ENCODE data around the gene CDIP1.

Gene CDIP1

DNA sequence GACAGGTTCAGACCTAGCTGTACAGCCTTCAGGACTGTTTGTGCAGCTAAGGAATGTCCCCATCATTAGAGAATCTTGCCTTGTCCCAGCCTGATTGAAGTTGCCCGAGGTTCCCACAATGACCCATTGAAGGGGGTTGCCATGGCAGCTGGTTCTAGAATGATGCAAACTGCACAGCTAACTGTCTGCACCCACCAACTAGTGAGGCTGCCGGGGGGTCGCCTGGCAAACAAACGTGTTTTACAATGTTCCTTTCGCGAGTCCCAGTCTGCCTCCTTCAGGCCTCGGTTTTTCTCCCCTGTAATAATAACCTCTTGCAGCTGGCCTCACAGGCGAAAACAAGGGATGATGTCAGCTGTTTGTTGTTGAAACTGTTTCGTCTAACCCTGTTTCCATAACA, 23.0 kb upstream of the CDIP1 start:
- Histone ChIP-seq H3K27ac (ENCODE audit: extremely low read depth, low read depth, low read length) (no peak overlapping the region), H3K9me3 (ENCODE audit: control insufficient read depth, insufficient read depth, low read depth, low read length) (no peaks in the 10 kb centered on the region), H3K4me3 (ENCODE audit: low read depth, low read length) (no peak overlapping the region), H3K4me1 (ENCODE audit: control insufficient read depth, insufficient read depth, low read length) (no peaks in the 10 kb centered on the region), H3K36me3 (ENCODE audit: control insufficient read depth in 2 of 2, insufficient read depth in 1 of 2, low read length in 2 of 2) (no peaks in the 10 kb centered on the region)
- ChIA-PET CTCF (interaction anchor here (0.6 to 2.2 kb wide), 5 partner anchors 9 to 55 kb away, joined by 4 to 11 read pairs (median 4); no protein-coding TSS in a partner anchor), POLR2A (no interaction called here)
- TF ChIP-seq ZNF335 (tag by site-specific recombination; conservative IDR thresholded peaks at IDR 0.05) (0 out of 2 replicates have a peak, but pooled peaks have one; percentile 22), HOXC10 (CRISPR knock-in tag; IDR thresholded peaks at IDR 0.05) (no peak)
- TF ChIP-seq, protein P1, sequence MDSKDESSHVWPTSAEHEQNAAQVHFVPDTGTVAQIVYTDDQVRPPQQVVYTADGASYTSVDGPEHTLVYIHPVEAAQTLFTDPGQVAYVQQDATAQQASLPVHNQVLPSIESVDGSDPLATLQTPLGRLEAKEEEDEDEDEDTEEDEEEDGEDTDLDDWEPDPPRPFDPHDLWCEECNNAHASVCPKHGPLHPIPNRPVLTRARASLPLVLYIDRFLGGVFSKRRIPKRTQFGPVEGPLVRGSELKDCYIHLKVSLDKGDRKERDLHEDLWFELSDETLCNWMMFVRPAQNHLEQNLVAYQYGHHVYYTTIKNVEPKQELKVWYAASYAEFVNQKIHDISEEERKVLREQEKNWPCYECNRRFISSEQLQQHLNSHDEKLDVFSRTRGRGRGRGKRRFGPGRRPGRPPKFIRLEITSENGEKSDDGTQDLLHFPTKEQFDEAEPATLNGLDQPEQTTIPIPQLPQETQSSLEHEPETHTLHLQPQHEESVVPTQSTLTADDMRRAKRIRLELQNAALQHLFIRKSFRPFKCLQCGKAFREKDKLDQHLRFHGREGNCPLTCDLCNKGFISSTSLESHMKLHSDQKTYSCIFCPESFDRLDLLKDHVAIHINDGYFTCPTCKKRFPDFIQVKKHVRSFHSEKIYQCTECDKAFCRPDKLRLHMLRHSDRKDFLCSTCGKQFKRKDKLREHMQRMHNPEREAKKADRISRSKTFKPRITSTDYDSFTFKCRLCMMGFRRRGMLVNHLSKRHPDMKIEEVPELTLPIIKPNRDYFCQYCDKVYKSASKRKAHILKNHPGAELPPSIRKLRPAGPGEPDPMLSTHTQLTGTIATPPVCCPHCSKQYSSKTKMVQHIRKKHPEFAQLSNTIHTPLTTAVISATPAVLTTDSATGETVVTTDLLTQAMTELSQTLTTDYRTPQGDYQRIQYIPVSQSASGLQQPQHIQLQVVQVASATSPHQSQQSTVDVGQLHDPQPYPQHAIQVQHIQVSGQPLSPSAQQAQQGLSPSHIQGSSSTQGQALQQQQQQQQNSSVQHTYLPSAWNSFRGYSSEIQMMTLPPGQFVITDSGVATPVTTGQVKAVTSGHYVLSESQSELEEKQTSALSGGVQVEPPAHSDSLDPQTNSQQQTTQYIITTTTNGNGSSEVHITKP (tag by site-specific recombination; IDR thresholded peaks at IDR 0.05): peak; percentile 88

DNA sequence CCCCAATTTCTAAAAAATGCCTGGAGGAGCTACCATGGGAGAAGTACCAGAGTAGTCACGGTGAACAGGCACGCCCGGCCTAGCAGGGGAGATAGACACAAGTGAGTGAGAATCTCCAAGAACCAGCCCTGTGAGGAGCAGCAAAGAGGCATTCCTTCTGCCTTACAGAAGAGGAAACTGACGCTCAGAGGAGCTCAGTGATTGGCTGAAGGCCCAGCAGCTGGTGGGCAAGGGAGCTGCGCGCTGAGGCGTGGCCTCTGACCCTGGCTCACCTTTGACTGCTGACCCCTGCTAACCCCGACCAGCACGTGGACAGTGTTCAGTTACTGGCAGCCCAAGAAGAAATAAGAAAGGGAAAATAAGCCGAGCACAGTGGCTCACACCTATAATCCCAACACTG, 19.4 kb upstream of the CDIP1 start:
- TF ChIP-seq ZNF169 (tag by site-specific recombination; IDR thresholded peaks at IDR 0.05): no peak
- TF ChIP-seq, protein P2, sequence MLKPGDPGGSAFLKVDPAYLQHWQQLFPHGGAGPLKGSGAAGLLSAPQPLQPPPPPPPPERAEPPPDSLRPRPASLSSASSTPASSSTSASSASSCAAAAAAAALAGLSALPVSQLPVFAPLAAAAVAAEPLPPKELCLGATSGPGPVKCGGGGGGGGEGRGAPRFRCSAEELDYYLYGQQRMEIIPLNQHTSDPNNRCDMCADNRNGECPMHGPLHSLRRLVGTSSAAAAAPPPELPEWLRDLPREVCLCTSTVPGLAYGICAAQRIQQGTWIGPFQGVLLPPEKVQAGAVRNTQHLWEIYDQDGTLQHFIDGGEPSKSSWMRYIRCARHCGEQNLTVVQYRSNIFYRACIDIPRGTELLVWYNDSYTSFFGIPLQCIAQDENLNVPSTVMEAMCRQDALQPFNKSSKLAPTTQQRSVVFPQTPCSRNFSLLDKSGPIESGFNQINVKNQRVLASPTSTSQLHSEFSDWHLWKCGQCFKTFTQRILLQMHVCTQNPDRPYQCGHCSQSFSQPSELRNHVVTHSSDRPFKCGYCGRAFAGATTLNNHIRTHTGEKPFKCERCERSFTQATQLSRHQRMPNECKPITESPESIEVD (tag by site-specific recombination; IDR thresholded peaks at IDR 0.05): no peak
- H3K4me3 ChIP-seq (ENCODE audit: low read depth, low read length): no peak overlapping the region
- no peaks in the 10 kb centered on the region for H3K4me1 ChIP-seq (ENCODE audit: control insufficient read depth, insufficient read depth, low read length)
- H3K9me3 ChIP-seq (ENCODE audit: control insufficient read depth, insufficient read depth, low read depth, low read length): no peaks in the 10 kb centered on the region
- no peaks in the 10 kb centered on the region for H3K36me3 ChIP-seq (ENCODE audit: control insufficient read depth in 2 of 2, insufficient read depth in 1 of 2, low read length in 2 of 2)
- CTCF ChIA-PET: interaction anchor here (0.8 to 1.7 kb wide), 3 partner anchors 10 to 40 kb away, joined by 3 to 4 read pairs (median 4); partner anchors contain the start of gene CDIP1
- POLR2A ChIA-PET: no interaction called here
- H3K27ac ChIP-seq (ENCODE audit: extremely low read depth, low read depth, low read length): no peak overlapping the region

DNA sequence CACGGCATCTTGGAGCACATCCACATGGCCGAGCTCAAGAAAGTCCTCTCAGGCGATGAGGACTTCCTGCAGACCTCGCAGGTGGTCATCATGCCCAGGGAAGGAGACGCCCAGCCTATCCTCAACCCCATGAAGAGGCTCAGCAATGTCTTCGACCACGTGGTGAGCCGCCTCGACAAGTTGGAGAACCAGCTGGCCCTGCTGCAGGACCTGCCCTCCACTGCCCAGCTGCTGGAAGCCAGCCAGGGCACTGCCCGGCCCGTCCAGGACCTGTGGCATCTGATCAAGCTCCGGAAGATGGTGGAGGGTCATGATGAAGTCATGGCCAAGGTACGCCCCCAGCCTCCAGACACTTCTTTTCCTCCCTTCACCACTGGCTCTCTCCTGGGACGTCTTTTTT, 18.0 kb upstream of the CDIP1 start:
- no peak for TF ChIP-seq BCL11B (tag by site-specific recombination; IDR thresholded peaks at IDR 0.05; ENCODE audit: low read depth)
- CTCF ChIA-PET: interaction anchor here (0.6 to 2.0 kb wide), 3 partner anchors 29 to 55 kb away, joined by 4 to 6 read pairs (median 5); no protein-coding TSS in a partner anchor
- no peak overlapping the region for H3K27ac ChIP-seq (ENCODE audit: extremely low read depth, low read depth, low read length)
- H3K4me1 ChIP-seq (ENCODE audit: control insufficient read depth, insufficient read depth, low read length): no peaks in the 10 kb centered on the region
- POLR2A ChIA-PET: interaction anchor here (1.0 kb wide), 1 partner anchor 13 kb away, joined by 11 read pairs; no protein-coding TSS in a partner anchor
- H3K36me3 ChIP-seq (ENCODE audit: control insufficient read depth in 2 of 2, insufficient read depth in 1 of 2, low read length in 2 of 2): no peaks in the 10 kb centered on the region
- H3K4me3 ChIP-seq (ENCODE audit: low read depth, low read length): no peak overlapping the region
- H3K9me3 ChIP-seq (ENCODE audit: control insufficient read depth, insufficient read depth, low read depth, low read length): no peaks in the 10 kb centered on the region

DNA sequence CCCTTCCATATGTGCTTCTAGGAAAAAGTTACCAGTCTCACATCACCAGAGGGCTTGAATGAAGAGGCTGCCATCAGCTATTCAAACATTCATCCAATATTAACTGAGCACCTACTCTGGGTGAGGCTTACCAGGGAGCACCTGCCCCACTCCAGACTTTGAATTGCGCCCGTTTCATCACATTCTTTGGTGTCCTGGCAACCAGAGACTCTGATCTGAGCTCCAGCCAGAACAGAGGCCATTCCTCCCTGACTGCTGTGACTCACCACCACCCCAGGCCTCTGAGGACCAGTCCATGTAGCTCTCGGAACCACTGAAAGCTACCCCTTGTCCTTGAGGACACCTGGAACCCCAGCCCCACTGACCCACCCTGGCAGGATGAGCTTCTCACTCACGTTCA, 17.5 kb upstream of the CDIP1 start, which contains the start of gene C16orf96:
C16orf96 (plus strand) TSS at position 229 of the 400 bp plus-strand sequence; CDS start at position 379, 150 bp downstream.
- ChIA-PET CTCF (interaction anchor here (0.5 to 2.0 kb wide), 4 partner anchors 29 to 56 kb away, joined by 3 to 6 read pairs (median 4); no protein-coding TSS in a partner anchor), POLR2A (interaction anchor here (0.7 to 1.0 kb wide), 2 partner anchors 13 to 25 kb away, joined by 4 to 11 read pairs; no protein-coding TSS in a partner anchor)
- H3K27ac ChIP-seq (ENCODE audit: extremely low read depth, low read depth, low read length): no peak within 1 kb of the TSS

DNA sequence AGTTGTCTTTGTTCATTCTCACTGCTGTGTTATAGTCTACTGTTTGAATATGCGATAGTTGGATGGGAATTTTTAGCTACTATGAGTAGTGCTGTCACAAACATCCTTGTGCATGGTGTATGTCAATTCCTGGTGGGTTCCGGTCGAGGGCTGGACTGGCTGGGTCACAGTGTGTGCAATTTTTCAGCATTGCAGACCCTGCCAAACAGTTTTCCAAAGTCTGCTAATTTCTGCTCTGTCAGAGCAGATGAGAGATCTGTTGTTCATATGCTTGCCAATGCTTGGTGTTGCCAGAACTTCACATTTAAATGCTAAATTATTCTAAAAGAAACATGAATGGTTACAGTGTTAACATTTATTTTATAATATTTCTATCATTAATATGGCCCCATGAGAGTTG, 14.0 kb upstream of the CDIP1 start:
- POLR2A ChIA-PET: no interaction called here
- TF ChIP-seq ZNF394 (tag by site-specific recombination; IDR thresholded peaks at IDR 0.05; ENCODE audit: borderline replicate concordance) (no peak), ZNF561 (tag by site-specific recombination; IDR thresholded peaks at IDR 0.05; ENCODE audit: borderline replicate concordance) (no peak), GLI2 (tag by site-specific recombination; IDR thresholded peaks at IDR 0.05; ENCODE audit: borderline replicate concordance, low read depth) (no peak), ZNF341 (tag by site-specific recombination; IDR thresholded peaks at IDR 0.05; ENCODE audit: low read depth) (no peak), ZFP41 (tag by site-specific recombination; IDR thresholded peaks at IDR 0.05; ENCODE audit: borderline replicate concordance) (no peak), ZNF660 (tag by site-specific recombination; IDR thresholded peaks at IDR 0.05) (no peak), ZNF792 (tag by site-specific recombination; IDR thresholded peaks at IDR 0.05) (no peak), ZNF416 (tag by site-specific recombination; IDR thresholded peaks at IDR 0.05) (no peak), ZXDB (tag by site-specific recombination; IDR thresholded peaks at IDR 0.05) (no peak)
- TF ChIP-seq, protein P3, sequence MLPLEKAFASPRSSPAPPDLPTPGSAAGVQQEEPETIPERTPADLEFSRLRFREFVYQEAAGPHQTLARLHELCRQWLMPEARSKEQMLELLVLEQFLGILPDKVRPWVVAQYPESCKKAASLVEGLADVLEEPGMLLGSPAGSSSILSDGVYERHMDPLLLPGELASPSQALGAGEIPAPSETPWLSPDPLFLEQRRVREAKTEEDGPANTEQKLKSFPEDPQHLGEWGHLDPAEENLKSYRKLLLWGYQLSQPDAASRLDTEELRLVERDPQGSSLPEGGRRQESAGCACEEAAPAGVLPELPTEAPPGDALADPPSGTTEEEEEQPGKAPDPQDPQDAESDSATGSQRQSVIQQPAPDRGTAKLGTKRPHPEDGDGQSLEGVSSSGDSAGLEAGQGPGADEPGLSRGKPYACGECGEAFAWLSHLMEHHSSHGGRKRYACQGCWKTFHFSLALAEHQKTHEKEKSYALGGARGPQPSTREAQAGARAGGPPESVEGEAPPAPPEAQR (tag by site-specific recombination; IDR thresholded peaks at IDR 0.05): no peak

More for the DNA sequence above, 17.5 kb upstream of the CDIP1 start, which contains the start of gene C16orf96:
- TF ChIP-seq ZNF664 (tag by site-specific recombination; IDR thresholded peaks at IDR 0.05): peak; percentile 47; the same call in 1 of the 2 replicates
- no peak for TF ChIP-seq GLIS1 (tag by site-specific recombination; IDR thresholded peaks at IDR 0.05)
- Histone ChIP-seq H3K4me3 (ENCODE audit: low read depth, low read length) (no peak within 1 kb of the TSS), H3K4me1 (ENCODE audit: control insufficient read depth, insufficient read depth, low read length) (no peaks in the 10 kb centered on the region), H3K9me3 (ENCODE audit: control insufficient read depth, insufficient read depth, low read depth, low read length) (no peaks in the 10 kb centered on the region), H3K36me3 (ENCODE audit: control insufficient read depth in 2 of 2, insufficient read depth in 1 of 2, low read length in 2 of 2) (no peaks in the 10 kb centered on the region)

More for the DNA sequence above, 14.0 kb upstream of the CDIP1 start:
- H3K4me1 ChIP-seq (ENCODE audit: control insufficient read depth, insufficient read depth, low read length): no peaks in the 10 kb centered on the region
- no peak overlapping the region for H3K4me3 ChIP-seq (ENCODE audit: low read depth, low read length)
- CTCF ChIA-PET: interaction anchor here (0.7 to 3.1 kb wide), 5 partner anchors 9 to 97 kb away, joined by 3 to 11 read pairs (median 5); no protein-coding TSS in a partner anchor
- H3K36me3 ChIP-seq (ENCODE audit: control insufficient read depth in 2 of 2, insufficient read depth in 1 of 2, low read length in 2 of 2): no peaks in the 10 kb centered on the region
- no peaks in the 10 kb centered on the region for H3K9me3 ChIP-seq (ENCODE audit: control insufficient read depth, insufficient read depth, low read depth, low read length)
- H3K27ac ChIP-seq (ENCODE audit: extremely low read depth, low read depth, low read length): no peak overlapping the region
